DND-41 (cell line): Measurements from ENCODE around the gene PRRC2B.

Experiments
- CTCF ChIP-seq: IDR thresholded peaks from 2 replicates; pipeline ENCODE4 v1.5.1; 2012; ENCODE audit warnings: borderline replicate concordance, low read length, moderate library complexity, mild to moderate bottlenecking; ENCODE audit not compliant: poor library complexity, severe bottlenecking; ENCODE audit errors: extremely low read depth
- EZH2 ChIP-seq: IDR thresholded peaks from 3 replicates; pipeline ENCODE4 v1.6.1; 2012; ENCODE audit warnings: borderline replicate concordance, low read depth, mild to moderate bottlenecking, moderate library complexity, low read length, inconsistent platforms; ENCODE audit not compliant: severe bottlenecking

GRCh38 chr9:131397100-131397790 is 3.4 kb downstream of the PRRC2B start:
- TF ChIP-seq CTCF = no peak
- no peak for TF ChIP-seq EZH2
